ENCODE results near the gene SEC31B. TPM values are rescaled to one million over a fixed set of nuclear protein-coding genes. Genes with fewer than 3 reads are reported as not detected.
A peak's percentile ranks its signal among the peaks of the same experiment; 100 is the strongest.

The SEC31B gene
- total RNA-seq, 2 donors from 2014 or later = 9.0 to 13.6 TPM

GRCh38 chr10:100447663-100448062 lies 72.0 kb downstream of the SEC31B start:
- Mint-ChIP-seq H3K36me3 (ENCODE audit: low read depth) (no peaks in the 10 kb centered on the region), H3K9me3 (peaks cover 7% of the 10 kb centered on the region), H3K4me3 (no peak overlapping the region), H3K27me3 (ENCODE audit: insufficient read depth) (peaks cover 63% of the 10 kb centered on the region), H3K27ac (no peak overlapping the region), H3K4me1 (no peaks in the 10 kb centered on the region)
- WGBS, 2 experiments (ENCODE audit: insufficient coverage in 1 of 2, insufficient read length in 1 of 2) = 95% methylated on average over 1 of the region's 1 CpG; no CpG with 5 or more reads in 1 of the 2 experiments
- no peaks in the 10 kb centered on the region for H3K36me3 ChIP-seq (ENCODE audit: control insufficient read depth, insufficient read depth, low read length)
- DNase-seq = no peak
- H3K27me3 ChIP-seq (ENCODE audit: control insufficient read depth, insufficient read depth, low read length, poor library complexity, severe bottlenecking) = peaks cover 13% of the 10 kb centered on the region
- no peak overlapping the region for H3K9ac ChIP-seq (ENCODE audit: extremely low read depth, low read length, poor library complexity, severe bottlenecking)
- H3K4me3 ChIP-seq (ENCODE audit: low read length) = no peak overlapping the region
- H3K9me3 ChIP-seq (ENCODE audit: control insufficient read depth, low read length) = no peaks in the 10 kb centered on the region
- TF ChIP-seq, protein P1, sequence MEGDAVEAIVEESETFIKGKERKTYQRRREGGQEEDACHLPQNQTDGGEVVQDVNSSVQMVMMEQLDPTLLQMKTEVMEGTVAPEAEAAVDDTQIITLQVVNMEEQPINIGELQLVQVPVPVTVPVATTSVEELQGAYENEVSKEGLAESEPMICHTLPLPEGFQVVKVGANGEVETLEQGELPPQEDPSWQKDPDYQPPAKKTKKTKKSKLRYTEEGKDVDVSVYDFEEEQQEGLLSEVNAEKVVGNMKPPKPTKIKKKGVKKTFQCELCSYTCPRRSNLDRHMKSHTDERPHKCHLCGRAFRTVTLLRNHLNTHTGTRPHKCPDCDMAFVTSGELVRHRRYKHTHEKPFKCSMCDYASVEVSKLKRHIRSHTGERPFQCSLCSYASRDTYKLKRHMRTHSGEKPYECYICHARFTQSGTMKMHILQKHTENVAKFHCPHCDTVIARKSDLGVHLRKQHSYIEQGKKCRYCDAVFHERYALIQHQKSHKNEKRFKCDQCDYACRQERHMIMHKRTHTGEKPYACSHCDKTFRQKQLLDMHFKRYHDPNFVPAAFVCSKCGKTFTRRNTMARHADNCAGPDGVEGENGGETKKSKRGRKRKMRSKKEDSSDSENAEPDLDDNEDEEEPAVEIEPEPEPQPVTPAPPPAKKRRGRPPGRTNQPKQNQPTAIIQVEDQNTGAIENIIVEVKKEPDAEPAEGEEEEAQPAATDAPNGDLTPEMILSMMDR (conservative IDR thresholded peaks at IDR 0.05) = no peak
- no peak overlapping the region for H3K27ac ChIP-seq (ENCODE audit: low read depth, low read length)
- no peaks in the 10 kb centered on the region for H3K4me1 ChIP-seq (ENCODE audit: control insufficient read depth, insufficient read depth, low read length)

GRCh38 chr10:100446130-100446761 lies 73.4 kb downstream of the SEC31B start:
- no peaks in the 10 kb centered on the region for H3K4me1 ChIP-seq (ENCODE audit: control insufficient read depth, insufficient read depth, low read length)
- H3K36me3 Mint-ChIP-seq (ENCODE audit: low read depth) = no peaks in the 10 kb centered on the region
- no peak overlapping the region for H3K4me3 Mint-ChIP-seq
- peaks cover 13% of the 10 kb centered on the region for H3K27me3 ChIP-seq (ENCODE audit: control insufficient read depth, insufficient read depth, low read length, poor library complexity, severe bottlenecking)
- H3K27ac Mint-ChIP-seq = no peak overlapping the region
- H3K27ac ChIP-seq (ENCODE audit: low read depth, low read length) = no peak overlapping the region
- no peaks in the 10 kb centered on the region for H3K36me3 ChIP-seq (ENCODE audit: control insufficient read depth, insufficient read depth, low read length)
- TF ChIP-seq, protein P1 (conservative IDR thresholded peaks at IDR 0.05) = peak; percentile 14
- no peak overlapping the region for H3K9ac ChIP-seq (ENCODE audit: extremely low read depth, low read length, poor library complexity, severe bottlenecking)
- WGBS, 2 experiments (ENCODE audit: insufficient coverage in 1 of 2, insufficient read length in 1 of 2) = 55 to 60% methylated on average over 4 of the region's 4 CpGs
- no peak overlapping the region for H3K4me3 ChIP-seq (ENCODE audit: low read length)
- no peaks in the 10 kb centered on the region for H3K9me3 ChIP-seq (ENCODE audit: control insufficient read depth, low read length)
- H3K4me1 Mint-ChIP-seq = no peaks in the 10 kb centered on the region
- peaks cover 7% of the 10 kb centered on the region for H3K9me3 Mint-ChIP-seq
- no peak for DNase-seq
- H3K27me3 Mint-ChIP-seq (ENCODE audit: insufficient read depth) = peaks cover 55% of the 10 kb centered on the region

DNA sequence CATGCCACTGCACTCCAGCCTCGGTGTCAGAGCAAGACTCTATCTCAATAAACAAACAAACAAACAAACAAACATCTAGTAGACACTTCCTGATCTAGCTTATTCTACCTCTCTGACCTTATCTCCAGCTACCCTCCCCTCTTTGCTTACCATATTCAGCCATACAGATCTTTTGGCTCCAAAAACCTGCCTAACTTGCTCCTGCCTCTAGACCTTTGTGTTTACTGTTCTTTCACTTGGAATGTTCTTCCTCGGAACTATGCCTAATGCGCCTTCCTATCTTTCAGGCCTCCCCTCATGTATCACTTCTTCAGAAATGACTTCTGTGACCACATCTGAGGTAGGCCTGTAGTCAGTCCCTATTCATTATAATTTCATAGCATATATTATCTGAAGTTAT lies 77.1 kb downstream of the SEC31B start:
- no peak overlapping the region for H3K27ac Mint-ChIP-seq
- peaks cover 7% of the 10 kb centered on the region for H3K9me3 Mint-ChIP-seq
- Histone ChIP-seq H3K4me1 (ENCODE audit: control insufficient read depth, insufficient read depth, low read length) (no peaks in the 10 kb centered on the region), H3K9ac (ENCODE audit: extremely low read depth, low read length, poor library complexity, severe bottlenecking) (no peak overlapping the region), H3K27me3 (ENCODE audit: control insufficient read depth, insufficient read depth, low read length, poor library complexity, severe bottlenecking) (peaks cover 13% of the 10 kb centered on the region), H3K9me3 (ENCODE audit: control insufficient read depth, low read length) (no peaks in the 10 kb centered on the region), H3K36me3 (ENCODE audit: control insufficient read depth, insufficient read depth, low read length) (no peaks in the 10 kb centered on the region), H3K4me3 (ENCODE audit: low read length) (no peak overlapping the region), H3K27ac (ENCODE audit: low read depth, low read length) (no peak overlapping the region)
- peaks cover 47% of the 10 kb centered on the region for H3K27me3 Mint-ChIP-seq (ENCODE audit: insufficient read depth)
- WGBS, 2 experiments (ENCODE audit: insufficient coverage in 1 of 2, insufficient read length in 1 of 2) = 100% methylated on average over 3 of the region's 3 CpGs
- no peak overlapping the region for H3K4me3 Mint-ChIP-seq
- H3K4me1 Mint-ChIP-seq = no peaks in the 10 kb centered on the region
- no peaks in the 10 kb centered on the region for H3K36me3 Mint-ChIP-seq (ENCODE audit: low read depth)
- TF ChIP-seq, protein P1 (conservative IDR thresholded peaks at IDR 0.05) = no peak
- DNase-seq = no peak
